Measurements from ENCODE around the gene IL37. TPM values are rescaled to one million over a fixed set of nuclear protein-coding genes. Genes with fewer than 3 reads are reported as not detected.

The IL37 gene
- total RNA-seq, 2 experiments from 2014 or later, result not detected

- no peaks in the 10 kb centered on the region for H3K4me1 Mint-ChIP-seq (ENCODE audit: low read depth)
- no peak for DNase-seq
- no peak overlapping the region for H3K27ac Mint-ChIP-seq
- intact Hi-C loops (cut with micrococcal nuclease), result no loop called here
- CTCF ChIA-PET, result interaction anchor here (1.3 to 3.4 kb wide), 3 partner anchors 12 to 228 kb away, joined by 3 to 23 read pairs (median 4); no protein-coding TSS in a partner anchor
- no peaks in the 10 kb centered on the region for H3K9me3 Mint-ChIP-seq
- no peak overlapping the region for H3K4me3 Mint-ChIP-seq
- no peaks in the 10 kb centered on the region for H3K36me3 Mint-ChIP-seq (ENCODE audit: low read depth)
- H3K27me3 Mint-ChIP-seq (ENCODE audit: low read depth), result no peaks in the 10 kb centered on the region
Measured at GRCh38 chr2:112954364-112954763, 43.4 kb downstream of the IL37 start.

GRCh38 chr2:112957511-112957910 is 46.5 kb downstream of the IL37 start:
- H3K27ac Mint-ChIP-seq, result no peak overlapping the region
- no peaks in the 10 kb centered on the region for H3K36me3 Mint-ChIP-seq (ENCODE audit: low read depth)
- H3K4me3 Mint-ChIP-seq, result no peak overlapping the region
- H3K9me3 Mint-ChIP-seq, result no peaks in the 10 kb centered on the region
- H3K27me3 Mint-ChIP-seq (ENCODE audit: low read depth), result no peaks in the 10 kb centered on the region
- H3K4me1 Mint-ChIP-seq (ENCODE audit: low read depth), result no peaks in the 10 kb centered on the region
- CTCF ChIA-PET, result no interaction called here
- no peak for DNase-seq
- intact Hi-C loops (cut with micrococcal nuclease), result no loop called here

GRCh38 chr2:112958428-112959108 is 47.6 kb downstream of the IL37 start:
- Mint-ChIP-seq H3K36me3 (ENCODE audit: low read depth) (no peaks in the 10 kb centered on the region), H3K27ac (no peak overlapping the region), H3K4me1 (ENCODE audit: low read depth) (no peaks in the 10 kb centered on the region), H3K27me3 (ENCODE audit: low read depth) (no peaks in the 10 kb centered on the region), H3K9me3 (no peaks in the 10 kb centered on the region), H3K4me3 (no peak overlapping the region)
- DNase-seq, result peak; percentile 54
- CTCF ChIA-PET, result interaction anchor here (0.5 to 1.5 kb wide), 19 partner anchors 9 to 230 kb away, joined by 3 to 9 read pairs (median 3); no protein-coding TSS in a partner anchor
- intact Hi-C loops (cut with micrococcal nuclease), result loop anchor here (1.0 kb wide), 1 partner anchor 209 kb away; no protein-coding TSS in a partner anchor

GRCh38 chr2:112959109-112959812 is 48.3 kb downstream of the IL37 start:
- Mint-ChIP-seq H3K4me3 (no peak overlapping the region), H3K36me3 (ENCODE audit: low read depth) (no peaks in the 10 kb centered on the region), H3K27ac (no peak overlapping the region), H3K27me3 (ENCODE audit: low read depth) (no peaks in the 10 kb centered on the region), H3K4me1 (ENCODE audit: low read depth) (no peaks in the 10 kb centered on the region), H3K9me3 (no peaks in the 10 kb centered on the region)
- intact Hi-C loops (cut with micrococcal nuclease), result loop anchor here (1.0 kb wide), 1 partner anchor 210 kb away; no protein-coding TSS in a partner anchor
- CTCF ChIA-PET, result interaction anchor here (0.5 to 1.5 kb wide), 22 partner anchors 8 to 262 kb away, joined by 3 to 9 read pairs (median 3); no protein-coding TSS in a partner anchor
- peak; percentile 13 for DNase-seq

- DNase-seq, result no peak
- CTCF ChIA-PET, result interaction anchor here (0.9 to 2.5 kb wide), 6 partner anchors 15 to 261 kb away, joined by 3 to 10 read pairs (median 5); no protein-coding TSS in a partner anchor
- Mint-ChIP-seq H3K4me1 (ENCODE audit: low read depth) (no peaks in the 10 kb centered on the region), H3K9me3 (no peaks in the 10 kb centered on the region), H3K27ac (no peak overlapping the region), H3K36me3 (ENCODE audit: low read depth) (no peaks in the 10 kb centered on the region), H3K27me3 (ENCODE audit: low read depth) (no peaks in the 10 kb centered on the region), H3K4me3 (no peak overlapping the region)
- intact Hi-C loops (cut with micrococcal nuclease), result no loop called here
Measured at GRCh38 chr2:112960230-112960825, 49.4 kb downstream of the IL37 start.

GRCh38 chr2:112962308-112963175 is 51.6 kb downstream of the IL37 start:
- intact Hi-C loops (cut with micrococcal nuclease), result no loop called here
- DNase-seq, result no peak
- H3K27ac Mint-ChIP-seq, result no peak overlapping the region
- no peak overlapping the region for H3K4me3 Mint-ChIP-seq
- H3K4me1 Mint-ChIP-seq (ENCODE audit: low read depth), result no peaks in the 10 kb centered on the region
- H3K9me3 Mint-ChIP-seq, result no peaks in the 10 kb centered on the region
- no peaks in the 10 kb centered on the region for H3K27me3 Mint-ChIP-seq (ENCODE audit: low read depth)
- CTCF ChIA-PET, result interaction anchor here (0.7 to 2.5 kb wide), 4 partner anchors 15 to 344 kb away, joined by 3 to 10 read pairs (median 4); partner anchors contain the start of gene IL36G
- H3K36me3 Mint-ChIP-seq (ENCODE audit: low read depth), result no peaks in the 10 kb centered on the region

GRCh38 chr2:112967023-112967422 is 56.1 kb downstream of the IL37 start:
- H3K9me3 Mint-ChIP-seq, result no peaks in the 10 kb centered on the region
- H3K4me1 Mint-ChIP-seq (ENCODE audit: low read depth), result peaks cover 6% of the 10 kb centered on the region
- H3K27ac Mint-ChIP-seq, result no peak overlapping the region
- intact Hi-C loops (cut with micrococcal nuclease), result no loop called here
- CTCF ChIA-PET, result interaction anchor here (1.0 kb wide), 1 partner anchor 8 kb away, joined by 3 read pairs; no protein-coding TSS in a partner anchor
- H3K4me3 Mint-ChIP-seq, result no peak overlapping the region
- H3K36me3 Mint-ChIP-seq (ENCODE audit: low read depth), result no peaks in the 10 kb centered on the region
- no peaks in the 10 kb centered on the region for H3K27me3 Mint-ChIP-seq (ENCODE audit: low read depth)
- no peak for DNase-seq

Other genes starting within 250 kb of the IL37 start
- not detected for gene NT5DC4, start 190.1 kb upstream of the IL37 start, total RNA-seq
- 10 to 100 TPM; 49.2 to 50.8 TPM for gene CKAP2L, start 146.6 kb upstream of the IL37 start, total RNA-seq
- gene IL1A, start 126.7 kb upstream of the IL37 start, total RNA-seq, result under 1 TPM; 0.17 to 0.29 TPM
- not detected for gene IL1B, start 74.4 kb upstream of the IL37 start, total RNA-seq
- gene IL36G, start 66.8 kb downstream of the IL37 start, total RNA-seq, result not detected
- not detected for gene IL36A, start 94.3 kb downstream of the IL37 start, total RNA-seq
- not detected for gene IL36B, start 141.7 kb downstream of the IL37 start, total RNA-seq
- gene IL36RN, start 148.0 kb downstream of the IL37 start, total RNA-seq, result not detected
- gene IL1F10, start 156.8 kb downstream of the IL37 start, total RNA-seq, result not detected
- gene IL1RN, start 216.4 kb downstream of the IL37 start, total RNA-seq, result 1 to 10 TPM in 1 of 2 experiments, under 1 TPM in 1; 0.77 to 1.2 TPM